ENCODE data around the gene CYB5A.

CYB5A gene

DNA sequence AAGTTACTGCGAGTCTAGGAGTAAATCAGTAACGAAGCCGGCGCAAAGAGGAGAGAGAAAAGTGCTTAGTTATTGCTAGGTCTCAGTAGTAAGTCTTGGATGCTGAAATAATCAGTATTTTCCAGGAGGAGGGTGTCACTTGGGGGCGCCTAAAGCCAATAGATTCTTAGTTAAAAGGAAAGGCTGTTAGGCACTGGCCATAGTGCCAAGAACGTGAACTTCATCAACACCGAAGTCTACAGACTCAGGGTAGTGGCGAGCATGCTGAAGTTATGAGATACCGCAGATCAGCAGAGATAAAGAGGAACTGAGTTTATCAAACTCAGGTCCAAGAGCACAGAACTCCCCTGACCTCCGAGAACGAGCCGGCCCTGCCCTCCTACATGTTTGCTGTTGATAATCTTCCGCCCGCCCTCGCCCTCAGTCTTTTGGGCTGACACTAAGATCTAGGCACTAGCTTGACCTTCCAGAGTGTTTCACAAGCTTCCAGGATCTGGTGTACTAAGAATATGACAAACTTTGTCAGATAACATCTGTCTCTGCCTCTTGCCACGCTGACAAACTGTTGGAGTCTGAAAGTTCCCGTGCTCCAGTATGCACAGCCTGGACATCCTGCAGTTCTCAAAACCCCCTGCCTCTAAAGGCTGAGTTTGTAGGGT, 49.2 kb downstream of the CYB5A start:
- no peaks in the 10 kb centered on the region for H3K36me3 ChIP-seq (ENCODE audit: control insufficient read depth in 1 of 2, insufficient read depth in 2 of 2, low read depth in 1 of 2, low read length in 2 of 2)
- WGBS, result 73% methylated on average over 17 of the region's 17 CpGs
- no peak overlapping the region for H4K91ac ChIP-seq (ENCODE audit: low read length)
- no peak overlapping the region for H2BK15ac ChIP-seq (ENCODE audit: low read depth, poor library complexity, severe bottlenecking)
- no peak overlapping the region for H2AFZ ChIP-seq (ENCODE audit: low read depth, low read length)
- no peaks in the 10 kb centered on the region for H3K4me1 ChIP-seq (ENCODE audit: control insufficient read depth, insufficient read depth, low read depth, low read length)
- no peak overlapping the region for H3K4me3 ChIP-seq (ENCODE audit: insufficient read depth in 1 of 2, low read depth in 1 of 2, low read length in 2 of 2)
- no peak overlapping the region for H2BK120ac ChIP-seq (ENCODE audit: low read depth, low read length)
- H3K79me1 ChIP-seq (replicated peaks; ENCODE audit: low read length, poor library complexity, severe bottlenecking), result no peaks in the 10 kb centered on the region
- no peak overlapping the region for H2BK12ac ChIP-seq (ENCODE audit: low read length in 2 of 2)
- no peaks in the 10 kb centered on the region for H3K9me3 ChIP-seq (ENCODE audit: control insufficient read depth, low read length)
- H2BK5ac ChIP-seq (ENCODE audit: low read depth, low read length, poor library complexity, severe bottlenecking), result no peak overlapping the region
- no peak overlapping the region for H3K23ac ChIP-seq (ENCODE audit: low read length in 2 of 2)
- no peak overlapping the region for H3K18ac ChIP-seq (ENCODE audit: low read depth in 1 of 2, low read length in 2 of 2)
- H3K9ac ChIP-seq (ENCODE audit: low read length), result no peak overlapping the region
- H3K14ac ChIP-seq (ENCODE audit: low read length in 2 of 2), result no peak overlapping the region
- H4K8ac ChIP-seq (ENCODE audit: low read length), result no peak overlapping the region
- no peak overlapping the region for H2AK5ac ChIP-seq (ENCODE audit: low read length, severe bottlenecking)
- H3K27me3 ChIP-seq (ENCODE audit: control insufficient read depth in 1 of 2, insufficient read depth in 1 of 2, low read length in 2 of 2), result peaks cover 0 to 10% of the 10 kb centered on the region in 2 experiments
- no peak overlapping the region for H3K4ac ChIP-seq (ENCODE audit: low read depth in 1 of 2, low read length in 2 of 2)
- no peak overlapping the region for H3K27ac ChIP-seq (ENCODE audit: low read length, poor library complexity, severe bottlenecking)
- H3K4me2 ChIP-seq (ENCODE audit: low read length, poor library complexity, severe bottlenecking), result no peak overlapping the region
- DNase-seq, result no peak

DNA sequence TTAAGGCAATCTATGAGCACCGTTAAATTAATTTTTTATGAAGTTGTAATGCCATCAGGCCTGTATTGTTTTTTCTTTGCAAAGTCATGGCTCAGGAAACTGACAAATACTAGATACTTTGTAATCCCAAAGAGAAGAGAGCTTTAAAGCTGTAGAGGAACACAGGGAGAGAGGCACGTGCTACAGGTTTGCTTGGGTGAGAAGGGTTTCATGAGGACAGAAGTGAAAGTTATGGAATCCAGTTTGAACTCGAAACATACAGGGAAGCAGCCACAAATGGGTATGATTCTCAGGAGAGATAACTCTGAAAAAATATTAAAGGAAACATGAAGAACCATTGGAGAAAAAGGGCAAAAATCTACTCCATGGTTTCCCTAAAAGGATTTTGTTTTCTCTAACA, 49.8 kb downstream of the CYB5A start:
- Histone ChIP-seq H2BK5ac (ENCODE audit: low read depth, low read length, poor library complexity, severe bottlenecking) (no peak overlapping the region), H3K4me2 (ENCODE audit: low read length, poor library complexity, severe bottlenecking) (no peak overlapping the region), H3K14ac (ENCODE audit: low read length in 2 of 2) (no peak overlapping the region), H2BK120ac (ENCODE audit: low read depth, low read length) (no peak overlapping the region), H3K9ac (ENCODE audit: low read length) (no peak overlapping the region), H3K36me3 (ENCODE audit: control insufficient read depth in 1 of 2, insufficient read depth in 2 of 2, low read depth in 1 of 2, low read length in 2 of 2) (no peaks in the 10 kb centered on the region), H3K4ac (ENCODE audit: low read depth in 1 of 2, low read length in 2 of 2) (no peak overlapping the region), H2BK12ac (ENCODE audit: low read length in 2 of 2) (no peak overlapping the region), H3K27me3 (ENCODE audit: control insufficient read depth in 1 of 2, insufficient read depth in 1 of 2, low read length in 2 of 2) (peaks cover 0 to 10% of the 10 kb centered on the region in 2 experiments), H3K79me1 (replicated peaks; ENCODE audit: low read length, poor library complexity, severe bottlenecking) (no peaks in the 10 kb centered on the region), H3K23ac (ENCODE audit: low read length in 2 of 2) (no peak overlapping the region), H2AFZ (ENCODE audit: low read depth, low read length) (no peak overlapping the region), H3K4me3 (ENCODE audit: insufficient read depth in 1 of 2, low read depth in 1 of 2, low read length in 2 of 2) (no peak overlapping the region), H3K27ac (ENCODE audit: low read length, poor library complexity, severe bottlenecking) (no peak overlapping the region), H3K18ac (ENCODE audit: low read depth in 1 of 2, low read length in 2 of 2) (no peak overlapping the region), H4K8ac (ENCODE audit: low read length) (no peak overlapping the region), H2BK15ac (ENCODE audit: low read depth, poor library complexity, severe bottlenecking) (no peak overlapping the region), H2AK5ac (ENCODE audit: low read length, severe bottlenecking) (no peak overlapping the region), H4K91ac (ENCODE audit: low read length) (no peak overlapping the region), H3K4me1 (ENCODE audit: control insufficient read depth, insufficient read depth, low read depth, low read length) (no peaks in the 10 kb centered on the region), H3K9me3 (ENCODE audit: control insufficient read depth, low read length) (no peaks in the 10 kb centered on the region)
- DNase-seq, result no peak
- WGBS, result 90% methylated on average over 2 of the region's 3 CpGs

DNA sequence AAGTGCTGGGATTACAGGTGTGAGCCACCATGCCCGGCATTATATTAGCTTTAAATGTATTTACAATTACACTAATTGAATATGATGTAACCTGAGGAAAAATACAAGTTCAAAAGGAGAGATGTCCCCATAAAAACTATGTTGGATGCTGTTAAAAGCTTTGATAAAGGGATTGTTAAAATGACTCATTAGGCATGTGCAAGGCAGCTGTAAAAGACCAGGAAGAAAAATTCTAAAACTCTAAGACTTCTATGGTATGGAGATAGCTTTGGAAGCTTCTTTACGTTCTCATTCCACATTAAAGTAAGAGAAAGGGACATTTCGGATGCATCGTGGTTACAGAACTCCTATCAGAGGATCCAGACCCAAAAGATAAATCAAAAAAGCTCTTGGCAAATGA, 50.3 kb downstream of the CYB5A start:
- 90% methylated on average over 2 of the region's 4 CpGs for WGBS
- DNase-seq, result no peak
- H3K36me3 ChIP-seq (ENCODE audit: control insufficient read depth in 1 of 2, insufficient read depth in 2 of 2, low read depth in 1 of 2, low read length in 2 of 2), result no peaks in the 10 kb centered on the region
- H2BK120ac ChIP-seq (ENCODE audit: low read depth, low read length), result no peak overlapping the region
- no peaks in the 10 kb centered on the region for H3K9me3 ChIP-seq (ENCODE audit: control insufficient read depth, low read length)
- no peaks in the 10 kb centered on the region for H3K79me1 ChIP-seq (replicated peaks; ENCODE audit: low read length, poor library complexity, severe bottlenecking)
- no peak overlapping the region for H2BK5ac ChIP-seq (ENCODE audit: low read depth, low read length, poor library complexity, severe bottlenecking)
- no peak overlapping the region for H2AFZ ChIP-seq (ENCODE audit: low read depth, low read length)
- H3K14ac ChIP-seq (ENCODE audit: low read length in 2 of 2), result no peak overlapping the region
- H3K27me3 ChIP-seq (ENCODE audit: control insufficient read depth in 1 of 2, insufficient read depth in 1 of 2, low read length in 2 of 2), result peaks cover 0 to 10% of the 10 kb centered on the region in 2 experiments
- H3K18ac ChIP-seq (ENCODE audit: low read depth in 1 of 2, low read length in 2 of 2), result no peak overlapping the region
- H4K91ac ChIP-seq (ENCODE audit: low read length), result no peak overlapping the region
- H2BK15ac ChIP-seq (ENCODE audit: low read depth, poor library complexity, severe bottlenecking), result no peak overlapping the region
- no peak overlapping the region for H3K4me2 ChIP-seq (ENCODE audit: low read length, poor library complexity, severe bottlenecking)
- no peaks in the 10 kb centered on the region for H3K4me1 ChIP-seq (ENCODE audit: control insufficient read depth, insufficient read depth, low read depth, low read length)
- no peak overlapping the region for H3K4ac ChIP-seq (ENCODE audit: low read depth in 1 of 2, low read length in 2 of 2)
- H3K4me3 ChIP-seq (ENCODE audit: insufficient read depth in 1 of 2, low read depth in 1 of 2, low read length in 2 of 2), result no peak overlapping the region
- no peak overlapping the region for H2BK12ac ChIP-seq (ENCODE audit: low read length in 2 of 2)
- no peak overlapping the region for H4K8ac ChIP-seq (ENCODE audit: low read length)
- no peak overlapping the region for H3K27ac ChIP-seq (ENCODE audit: low read length, poor library complexity, severe bottlenecking)
- H3K23ac ChIP-seq (ENCODE audit: low read length in 2 of 2), result no peak overlapping the region
- no peak overlapping the region for H3K9ac ChIP-seq (ENCODE audit: low read length)
- no peak overlapping the region for H2AK5ac ChIP-seq (ENCODE audit: low read length, severe bottlenecking)

DNA sequence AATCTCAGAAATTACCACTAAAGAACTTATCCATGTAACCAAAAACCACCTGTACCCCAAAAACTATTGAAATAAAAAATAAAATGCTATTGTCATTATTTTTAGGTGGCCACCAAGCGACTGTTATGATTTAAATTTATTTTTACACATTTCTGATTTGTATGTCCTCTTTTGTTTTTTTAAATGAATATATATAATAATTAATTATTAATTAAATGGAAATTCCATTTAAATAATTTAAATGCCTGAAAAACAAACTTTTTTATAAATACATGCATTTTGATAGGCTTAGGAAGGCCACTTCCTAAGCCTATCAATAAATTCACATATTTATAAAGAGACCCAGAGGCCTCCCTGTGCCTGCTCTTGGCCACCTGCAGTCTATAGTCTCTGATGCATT, 52.2 kb downstream of the CYB5A start:
- Histone ChIP-seq H3K9ac (ENCODE audit: low read length) (no peak overlapping the region), H3K9me3 (ENCODE audit: control insufficient read depth, low read length) (no peaks in the 10 kb centered on the region), H3K18ac (ENCODE audit: low read depth in 1 of 2, low read length in 2 of 2) (no peak overlapping the region), H4K8ac (ENCODE audit: low read length) (no peak overlapping the region), H2AFZ (ENCODE audit: low read depth, low read length) (no peak overlapping the region), H3K4me2 (ENCODE audit: low read length, poor library complexity, severe bottlenecking) (no peak overlapping the region), H2BK120ac (ENCODE audit: low read depth, low read length) (no peak overlapping the region), H3K27ac (ENCODE audit: low read length, poor library complexity, severe bottlenecking) (no peak overlapping the region), H3K27me3 (ENCODE audit: control insufficient read depth in 1 of 2, insufficient read depth in 1 of 2, low read length in 2 of 2) (peaks cover 0 to 10% of the 10 kb centered on the region in 2 experiments), H4K91ac (ENCODE audit: low read length) (no peak overlapping the region), H3K4me3 (ENCODE audit: insufficient read depth in 1 of 2, low read depth in 1 of 2, low read length in 2 of 2) (no peak overlapping the region), H3K79me1 (replicated peaks; ENCODE audit: low read length, poor library complexity, severe bottlenecking) (no peaks in the 10 kb centered on the region), H3K36me3 (ENCODE audit: control insufficient read depth in 1 of 2, insufficient read depth in 2 of 2, low read depth in 1 of 2, low read length in 2 of 2) (no peaks in the 10 kb centered on the region), H2BK15ac (ENCODE audit: low read depth, poor library complexity, severe bottlenecking) (no peak overlapping the region), H3K23ac (ENCODE audit: low read length in 2 of 2) (peak overlapping the region in 1 of 2 experiments; percentile 24), H3K4me1 (ENCODE audit: control insufficient read depth, insufficient read depth, low read depth, low read length) (peaks cover 1% of the 10 kb centered on the region), H2BK5ac (ENCODE audit: low read depth, low read length, poor library complexity, severe bottlenecking) (no peak overlapping the region), H3K4ac (ENCODE audit: low read depth in 1 of 2, low read length in 2 of 2) (no peak overlapping the region), H2BK12ac (ENCODE audit: low read length in 2 of 2) (no peak overlapping the region), H3K14ac (ENCODE audit: low read length in 2 of 2) (no peak overlapping the region), H2AK5ac (ENCODE audit: low read length, severe bottlenecking) (no peak overlapping the region)
- WGBS, result no CpG with 5 or more reads among the region's 1 CpG
- DNase-seq, result no peak
